GM12878 (cell line): ENCODE results near the gene NR2F1-AS1. TPM values are rescaled to one million over a fixed set of nuclear protein-coding genes. Genes with fewer than 3 reads are reported as not detected.

Experiments
- ATAC-seq: fragments of 200-7000 bp; cut with Tn5 transposase; 3 replicates; pipeline ENCODE4 v1.9.1; 2020; ENCODE audit warnings: mild to moderate bottlenecking, moderate library complexity
- BruUV-seq: library from RNA; stranded (reverse); fragments of 400-500 nt; replicated peaks from 2 replicates; lab custom pipeline; 2021; lab: Mats Ljungman, UMichigan
- CTCF ChIA-PET: fragments of 300-600 bp; sonication (Branson Sonifier 250); formaldehyde crosslinking; extraction: SDS; loops from one replicate; lab custom pipeline; 2021; ENCODE audit warnings: inconsistent platforms; lab: Yijun Ruan, JAX
- POLR2A ChIA-PET: fragments of 350-600 bp; formaldehyde crosslinking; extraction: SDS; loops from one replicate; lab custom pipeline; 2021; ENCODE audit warnings: inconsistent platforms; lab: Charles Lee
- RAD21 ChIA-PET: fragments of 300-600 bp; sonication (Branson Sonifier 250); formaldehyde crosslinking; loops from one replicate; lab custom pipeline; 2023; ENCODE audit warnings: antibody characterized with exemption; ENCODE audit not compliant: unreplicated experiment; lab: Charles Lee
- SMC1A ChIA-PET: fragments of 300-600 bp; sonication (Branson Sonifier 250); formaldehyde crosslinking; loops from one replicate; lab custom pipeline; 2023; ENCODE audit not compliant: unreplicated experiment, uncharacterized antibody; lab: Charles Lee
- DNase-seq: peaks from one replicate; pipeline ENCODE4 v3.0.0-alpha.2; 2011; ENCODE audit warnings: low read depth, low spot score
- FAIRE-seq: peaks from 3 replicates; lab custom pipeline; 2011; peaks lifted over from hg19 to GRCh38; lab: Jason Lieb, UNC
- H2AFZ ChIP-seq: 2 replicates; pipeline ENCODE4 v1.6.0; 2011; ENCODE audit warnings: low read depth, low read length, control low read depth; ENCODE audit not compliant: control insufficient read depth
- H3K27ac ChIP-seq: 2 replicates; pipeline ENCODE4 v1.5.1; 2011; ENCODE audit warnings: control low read depth; ENCODE audit not compliant: control insufficient read depth, insufficient read depth
- H3K27me3 ChIP-seq, 2 experiments: replicated peaks in 1 of 2; 2 replicates each; pipeline versions ENCODE4 v1.6.0 to v1.6.1; 2011; ENCODE audit warnings: low read length in 1 of 2; ENCODE audit not compliant: control insufficient read depth in 2 of 2, insufficient read depth in 2 of 2
- H3K36me3 ChIP-seq, 2 experiments: 2 replicates each; pipeline ENCODE4 v1.5.1; 2011; ENCODE audit warnings: low read length in 1 of 2; ENCODE audit not compliant: control insufficient read depth in 2 of 2, insufficient read depth in 2 of 2
- H3K4me1 ChIP-seq: 2 replicates; pipeline ENCODE4 v1.6.1; 2011; ENCODE audit warnings: mild to moderate bottlenecking, low read length, moderate library complexity, mixed read lengths; ENCODE audit not compliant: control insufficient read depth, insufficient read depth
- H3K4me2 ChIP-seq: 2 replicates; pipeline ENCODE4 v1.6.0; 2011; ENCODE audit warnings: control low read depth; ENCODE audit not compliant: control insufficient read depth, insufficient read depth
- H3K4me3 ChIP-seq: fragments of 200-600 bp; sonication (generic); 2 replicates; pipeline ENCODE4 v1.5.1; 2016
- H3K79me2 ChIP-seq: 2 replicates; pipeline ENCODE4 v1.6.0; 2011; ENCODE audit warnings: low read length; ENCODE audit not compliant: control insufficient read depth, insufficient read depth
- H3K9ac ChIP-seq: 2 replicates; pipeline ENCODE4 v1.8.0; 2011; ENCODE audit warnings: low read length, control low read depth, mixed read lengths; ENCODE audit not compliant: control insufficient read depth, insufficient read depth
- H3K9me3 ChIP-seq: replicated peaks from 3 replicates; pipeline ENCODE4 v1.5.1; 2011; ENCODE audit warnings: mild to moderate bottlenecking, low read length; ENCODE audit not compliant: control insufficient read depth, insufficient read depth
- H4K20me1 ChIP-seq: 2 replicates; pipeline ENCODE4 v1.6.0; 2011; ENCODE audit not compliant: control insufficient read depth, insufficient read depth
- EED ChIP-seq: sonication (generic); IDR thresholded peaks from 2 replicates; pipeline ENCODE4 v1.6.1; 2016; ENCODE audit warnings: antibody characterized with exemption, low read depth
- GABPA ChIP-seq: IDR thresholded peaks from 2 replicates; pipeline ENCODE4 v1.6.1; 2014; ENCODE audit warnings: antibody characterized with exemption, low read depth, mild to moderate bottlenecking, inconsistent platforms
- JUNB ChIP-seq: IDR thresholded peaks from 2 replicates; pipeline ENCODE4 v1.6.1; 2016; ENCODE audit warnings: antibody characterized with exemption, mild to moderate bottlenecking
- MYB ChIP-seq: fragments of 150-350 bp; IDR thresholded peaks from 2 replicates; pipeline ENCODE4 v1.6.1; 2014; ENCODE audit warnings: mild to moderate bottlenecking, low read depth, low read length, borderline replicate concordance
- NFYB ChIP-seq: IDR thresholded peaks from 2 replicates; pipeline ENCODE4 v1.6.1; 2011; ENCODE audit warnings: low read depth, mild to moderate bottlenecking, low read length, improper control_type of control experiment, moderate library complexity; ENCODE audit not compliant: insufficient read depth
- POLR2A ChIP-seq: IDR thresholded peaks from 2 replicates; pipeline ENCODE4 v1.6.1; 2011; ENCODE audit warnings: low read depth, mild to moderate bottlenecking, low read length
- RUNX3 ChIP-seq: IDR thresholded peaks from 2 replicates; pipeline ENCODE4 v1.6.1; 2012; ENCODE audit warnings: low read length, inconsistent platforms
- SUZ12 ChIP-seq: fragments of 200-600 bp; sonication (generic); IDR thresholded peaks from one replicate; pipeline ENCODE4 v1.6.1; 2018; ENCODE audit warnings: antibody characterized with exemption, mild to moderate bottlenecking; ENCODE audit not compliant: unreplicated experiment
- TCF3 ChIP-seq: IDR thresholded peaks from 2 replicates; pipeline ENCODE4 v1.6.1; 2012; ENCODE audit warnings: low read depth, mild to moderate bottlenecking, low read length, borderline replicate concordance; ENCODE audit not compliant: insufficient read depth
- TCF7 ChIP-seq: IDR thresholded peaks from 2 replicates; pipeline ENCODE4 v1.6.1; 2014; ENCODE audit warnings: antibody characterized with exemption, borderline replicate concordance
- ZNF274 ChIP-seq: IDR thresholded peaks from one replicate; pipeline ENCODE4 v1.8.0; 2011; ENCODE audit not compliant: insufficient read length, insufficient read depth
- WGBS: methylation state at CpG from one replicate; pipeline ENCODE4 v1.1.6; 2016; ENCODE audit warnings: low lambda C conversion rate; ENCODE audit not compliant: insufficient replicate concordance, insufficient coverage; ENCODE audit errors: missing lambda C conversion rate; 5-methylcytosine and 5-hydroxymethylcytosine counted together
- in situ Hi-C: fragments of 300-500 bp; cut with MboI; formaldehyde crosslinking; loops from 9 replicates; pipeline ENCODE4 v1.14.3; 2018; ENCODE audit warnings: mixed read lengths
- intact Hi-C: fragments of 100-400 bp; cut with micrococcal nuclease; formaldehyde crosslinking; loops from one replicate; pipeline ENCODE4 v1.14.2; 2022; ENCODE audit not compliant: unreplicated experiment
- polyA plus RNA-seq, 11 experiments: library from polyadenylated mRNA; depleted of rRNA in 4 of 11; unstranded in 6 of 11; stranded (reverse) in 5 of 11; fragments of >200 nt; fragmentation: Nextera tagmentation in 4 of 11; fragmentation: Illumina TruSeq in 1 of 11; extraction: Ambion mirVana in 4 of 11; extraction: Trizol in 1 of 11; gene quantifications; 1 replicate in 1 of 11; 2 replicates in 10 of 11; pipeline versions ENCODE4 v1.2.1 to v1.2.3, GENCODE V29; 2011 to 2016; ENCODE audit warnings: inconsistent platforms in 2 of 11, missing spikeins in 2 of 11, low read depth in 1 of 11
- total RNA-seq, 4 experiments: library from RNA; depleted of rRNA in 3 of 4; stranded (reverse); fragments of >200 nt in 3 of 4; fragmentation: Illumina TruSeq in 1 of 4; extraction: Trizol in 1 of 4; gene quantifications; 2 replicates each; pipeline versions ENCODE4 v1.2.1 to v1.2.3, GENCODE V29; 2013 to 2021
- TF ChIP-seq, protein P1 (sequence below): fragments of 450-650 bp; IDR thresholded peaks from 2 replicates; pipeline ENCODE4 v1.6.1; 2017; ENCODE audit warnings: borderline replicate concordance
- TF ChIP-seq, protein P2 (sequence below): fragments of 450-650 bp; formaldehyde crosslinking; IDR thresholded peaks from 2 replicates; pipeline ENCODE4 v1.4.0; 2020; ENCODE audit warnings: mild to moderate bottlenecking, moderate library complexity
- TF ChIP-seq, protein P3 (sequence below): fragments of 450-650 bp; IDR thresholded peaks from 2 replicates; pipeline ENCODE4 v1.6.1; 2017; ENCODE audit warnings: low read depth, mild to moderate bottlenecking, moderate library complexity
- TF ChIP-seq, protein P4 (sequence below): fragments of 450-650 bp; IDR thresholded peaks from 2 replicates; pipeline ENCODE4 v1.6.1; 2018; ENCODE audit warnings: borderline replicate concordance, mild to moderate bottlenecking; ENCODE audit not compliant: partially characterized antibody

NR2F1-AS1 gene
- total and polyA plus RNA-seq, 10 of the 15 experiments (the other 5 are each of a cell fraction or from before 2014, with no cell fraction given), result 0.11 to 0.85 (median 0.27) TPM

DNA sequence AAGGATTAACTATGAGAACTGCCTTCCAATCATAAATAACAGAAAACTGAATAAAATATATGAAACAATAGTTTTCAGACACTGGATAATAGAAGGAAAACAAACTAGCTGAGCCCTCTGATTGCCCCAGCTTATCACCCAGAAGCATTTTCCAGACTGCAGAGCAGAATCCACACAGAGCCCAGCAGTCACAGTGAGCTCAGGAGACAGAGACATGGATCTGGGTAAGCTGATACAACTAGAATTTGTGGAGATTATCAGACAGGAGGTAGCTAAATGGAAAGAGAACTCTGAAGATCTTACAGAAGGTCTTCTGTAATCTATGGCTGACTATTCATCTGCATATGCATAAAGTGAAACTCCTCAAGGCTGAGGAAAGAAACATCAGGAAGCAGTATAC is 128.8 kb downstream of the NR2F1-AS1 start (continued):
- no peak for TF ChIP-seq MYB

DNA sequence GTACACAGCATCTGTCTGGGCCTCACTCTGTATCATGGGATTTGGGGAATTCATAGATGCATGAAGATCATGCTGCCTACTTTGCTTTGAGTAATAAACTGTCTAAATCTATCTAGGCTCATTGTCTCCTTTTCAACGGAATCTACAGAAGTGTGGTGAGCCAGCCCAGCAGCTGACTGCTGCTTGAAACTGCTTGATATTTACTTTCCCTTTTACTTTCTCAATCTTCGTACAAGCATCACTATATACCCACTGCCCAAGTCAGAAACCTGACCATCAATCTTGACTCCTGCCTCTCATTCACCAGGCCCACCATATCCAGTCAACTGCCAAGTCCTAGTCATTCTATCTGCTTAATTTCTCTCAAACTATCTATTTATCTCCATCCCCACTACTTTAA is 142.9 kb downstream of the NR2F1-AS1 start:
- no peaks in the 10 kb centered on the region for H4K20me1 ChIP-seq
- no peak for FAIRE-seq
- H3K27ac ChIP-seq, result no peak overlapping the region
- H2AFZ ChIP-seq, result peak overlapping the region; percentile 2; the same call in 1 of the 2 replicates
- peak; percentile 4 for DNase-seq
- no peaks in the 10 kb centered on the region; the same call in 2 of the 3 replicates for H3K9me3 ChIP-seq
- no peaks in the 10 kb centered on the region for H3K4me1 ChIP-seq
- H3K4me2 ChIP-seq, result no peak overlapping the region
- RAD21 ChIA-PET, result no interaction called here
- 17% methylated on average over 2 of the region's 2 CpGs for WGBS
- H3K79me2 ChIP-seq, result no peaks in the 10 kb centered on the region
- CTCF ChIA-PET, result no interaction called here
- H3K27me3 ChIP-seq, result no peaks in the 10 kb centered on the region
- H3K36me3 ChIP-seq, result no peaks in the 10 kb centered on the region
- intact Hi-C loops (no loop called here), in situ Hi-C loops (no loop called here)
- no TSS peak for BruUV-seq
- SMC1A ChIA-PET, result no interaction called here
- H3K9ac ChIP-seq, result no peak overlapping the region
- peak; percentile 63 for ATAC-seq
- POLR2A ChIA-PET, result no interaction called here
- no peak overlapping the region for H3K4me3 ChIP-seq
- TF ChIP-seq GABPA (no peak), POLR2A (no peak), SUZ12 (no peak), ZNF274 (no peak), RUNX3 (no peak), JUNB (no peak), TCF7 (no peak), NFYB (no peak), TCF3 (no peak), EED (no peak)
- TF ChIP-seq, protein P1, sequence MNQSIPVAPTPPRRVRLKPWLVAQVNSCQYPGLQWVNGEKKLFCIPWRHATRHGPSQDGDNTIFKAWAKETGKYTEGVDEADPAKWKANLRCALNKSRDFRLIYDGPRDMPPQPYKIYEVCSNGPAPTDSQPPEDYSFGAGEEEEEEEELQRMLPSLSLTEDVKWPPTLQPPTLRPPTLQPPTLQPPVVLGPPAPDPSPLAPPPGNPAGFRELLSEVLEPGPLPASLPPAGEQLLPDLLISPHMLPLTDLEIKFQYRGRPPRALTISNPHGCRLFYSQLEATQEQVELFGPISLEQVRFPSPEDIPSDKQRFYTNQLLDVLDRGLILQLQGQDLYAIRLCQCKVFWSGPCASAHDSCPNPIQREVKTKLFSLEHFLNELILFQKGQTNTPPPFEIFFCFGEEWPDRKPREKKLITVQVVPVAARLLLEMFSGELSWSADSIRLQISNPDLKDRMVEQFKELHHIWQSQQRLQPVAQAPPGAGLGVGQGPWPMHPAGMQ, result no peak
- TF ChIP-seq, protein P2, sequence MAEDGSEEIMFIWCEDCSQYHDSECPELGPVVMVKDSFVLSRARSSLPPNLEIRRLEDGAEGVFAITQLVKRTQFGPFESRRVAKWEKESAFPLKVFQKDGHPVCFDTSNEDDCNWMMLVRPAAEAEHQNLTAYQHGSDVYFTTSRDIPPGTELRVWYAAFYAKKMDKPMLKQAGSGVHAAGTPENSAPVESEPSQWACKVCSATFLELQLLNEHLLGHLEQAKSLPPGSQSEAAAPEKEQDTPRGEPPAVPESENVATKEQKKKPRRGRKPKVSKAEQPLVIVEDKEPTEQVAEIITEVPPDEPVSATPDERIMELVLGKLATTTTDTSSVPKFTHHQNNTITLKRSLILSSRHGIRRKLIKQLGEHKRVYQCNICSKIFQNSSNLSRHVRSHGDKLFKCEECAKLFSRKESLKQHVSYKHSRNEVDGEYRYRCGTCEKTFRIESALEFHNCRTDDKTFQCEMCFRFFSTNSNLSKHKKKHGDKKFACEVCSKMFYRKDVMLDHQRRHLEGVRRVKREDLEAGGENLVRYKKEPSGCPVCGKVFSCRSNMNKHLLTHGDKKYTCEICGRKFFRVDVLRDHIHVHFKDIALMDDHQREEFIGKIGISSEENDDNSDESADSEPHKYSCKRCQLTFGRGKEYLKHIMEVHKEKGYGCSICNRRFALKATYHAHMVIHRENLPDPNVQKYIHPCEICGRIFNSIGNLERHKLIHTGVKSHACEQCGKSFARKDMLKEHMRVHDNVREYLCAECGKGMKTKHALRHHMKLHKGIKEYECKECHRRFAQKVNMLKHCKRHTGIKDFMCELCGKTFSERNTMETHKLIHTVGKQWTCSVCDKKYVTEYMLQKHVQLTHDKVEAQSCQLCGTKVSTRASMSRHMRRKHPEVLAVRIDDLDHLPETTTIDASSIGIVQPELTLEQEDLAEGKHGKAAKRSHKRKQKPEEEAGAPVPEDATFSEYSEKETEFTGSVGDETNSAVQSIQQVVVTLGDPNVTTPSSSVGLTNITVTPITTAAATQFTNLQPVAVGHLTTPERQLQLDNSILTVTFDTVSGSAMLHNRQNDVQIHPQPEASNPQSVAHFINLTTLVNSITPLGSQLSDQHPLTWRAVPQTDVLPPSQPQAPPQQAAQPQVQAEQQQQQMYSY (CRISPR knock-in tag), result no peak
- TF ChIP-seq, protein P3, sequence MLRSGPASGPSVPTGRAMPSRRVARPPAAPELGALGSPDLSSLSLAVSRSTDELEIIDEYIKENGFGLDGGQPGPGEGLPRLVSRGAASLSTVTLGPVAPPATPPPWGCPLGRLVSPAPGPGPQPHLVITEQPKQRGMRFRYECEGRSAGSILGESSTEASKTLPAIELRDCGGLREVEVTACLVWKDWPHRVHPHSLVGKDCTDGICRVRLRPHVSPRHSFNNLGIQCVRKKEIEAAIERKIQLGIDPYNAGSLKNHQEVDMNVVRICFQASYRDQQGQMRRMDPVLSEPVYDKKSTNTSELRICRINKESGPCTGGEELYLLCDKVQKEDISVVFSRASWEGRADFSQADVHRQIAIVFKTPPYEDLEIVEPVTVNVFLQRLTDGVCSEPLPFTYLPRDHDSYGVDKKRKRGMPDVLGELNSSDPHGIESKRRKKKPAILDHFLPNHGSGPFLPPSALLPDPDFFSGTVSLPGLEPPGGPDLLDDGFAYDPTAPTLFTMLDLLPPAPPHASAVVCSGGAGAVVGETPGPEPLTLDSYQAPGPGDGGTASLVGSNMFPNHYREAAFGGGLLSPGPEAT, result no peak
- TF ChIP-seq, protein P4, sequence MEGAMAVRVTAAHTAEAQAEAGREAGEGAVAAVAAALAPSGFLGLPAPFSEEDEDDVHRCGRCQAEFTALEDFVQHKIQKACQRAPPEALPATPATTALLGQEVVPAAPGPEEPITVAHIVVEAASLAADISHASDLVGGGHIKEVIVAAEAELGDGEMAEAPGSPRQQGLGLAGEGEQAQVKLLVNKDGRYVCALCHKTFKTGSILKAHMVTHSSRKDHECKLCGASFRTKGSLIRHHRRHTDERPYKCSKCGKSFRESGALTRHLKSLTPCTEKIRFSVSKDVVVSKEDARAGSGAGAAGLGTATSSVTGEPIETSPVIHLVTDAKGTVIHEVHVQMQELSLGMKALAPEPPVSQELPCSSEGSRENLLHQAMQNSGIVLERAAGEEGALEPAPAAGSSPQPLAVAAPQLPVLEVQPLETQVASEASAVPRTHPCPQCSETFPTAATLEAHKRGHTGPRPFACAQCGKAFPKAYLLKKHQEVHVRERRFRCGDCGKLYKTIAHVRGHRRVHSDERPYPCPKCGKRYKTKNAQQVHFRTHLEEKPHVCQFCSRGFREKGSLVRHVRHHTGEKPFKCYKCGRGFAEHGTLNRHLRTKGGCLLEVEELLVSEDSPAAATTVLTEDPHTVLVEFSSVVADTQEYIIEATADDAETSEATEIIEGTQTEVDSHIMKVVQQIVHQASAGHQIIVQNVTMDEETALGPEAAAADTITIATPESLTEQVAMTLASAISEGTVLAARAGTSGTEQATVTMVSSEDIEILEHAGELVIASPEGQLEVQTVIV, result no peak
